GOT3 (cell line): ENCODE data around the gene OR5AU1.
"Not testable (repeated sequence)": the region's sequence is repeated elsewhere in the genome, so short reads cannot be mapped to it uniquely, and the experiment has no call there.

Experiments used
- DNase-seq: peaks from one replicate; lab custom pipeline; 2025; ENCODE audit warnings: mixed read lengths; lab: John Stamatoyannopoulos, UW

The OR5AU1 gene

GRCh38 chr14:21171128-21171527 is 15.3 kb upstream of the OR5AU1 start:
- DNase-seq = no peak

- no peak for DNase-seq
Observed at GRCh38 chr14:21169573-21169972, 13.7 kb upstream of the OR5AU1 start.

DNA sequence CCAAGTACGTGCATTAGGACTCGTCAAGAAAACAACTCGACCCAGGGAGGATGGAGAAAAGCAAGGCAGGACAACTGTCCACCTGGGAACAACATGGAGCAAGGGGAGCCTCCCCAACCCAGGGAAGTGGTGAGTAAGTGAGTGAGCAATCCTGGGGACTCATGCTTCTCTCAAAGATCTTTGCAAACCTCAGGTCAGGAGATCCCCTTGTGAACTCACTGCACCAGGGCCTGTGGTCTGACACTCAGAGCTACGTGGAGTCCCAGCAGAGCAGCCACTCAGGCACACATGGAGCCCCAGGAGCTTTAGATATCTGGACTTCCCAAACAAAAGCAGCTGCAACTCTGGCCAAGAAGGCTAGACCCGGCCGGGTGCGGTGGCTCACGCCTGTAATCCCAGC is 12.2 kb upstream of the OR5AU1 start:
- no peak for DNase-seq

DNA sequence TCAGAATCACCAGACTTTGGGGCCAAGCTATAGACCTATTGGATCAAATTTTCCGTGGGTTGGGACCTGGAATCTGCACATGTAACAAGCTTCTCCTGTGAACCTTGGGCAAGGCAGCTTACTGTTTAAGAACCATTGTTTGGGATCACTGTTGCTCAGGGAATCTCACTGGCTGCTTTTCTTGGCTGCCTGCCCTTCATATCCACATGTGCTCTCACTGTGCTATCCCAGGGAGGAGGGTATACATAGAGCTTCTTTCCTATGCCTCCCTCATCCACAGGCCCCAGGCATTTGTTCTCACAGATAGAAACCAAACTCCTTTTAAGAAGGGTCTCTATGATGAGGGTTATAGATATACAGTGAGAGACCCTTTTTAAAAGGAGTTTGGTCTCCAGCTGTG is 9.8 kb upstream of the OR5AU1 start:
- DNase-seq = not testable (repeated sequence)

GRCh38 chr14:21165002-21165605 is 9.2 kb upstream of the OR5AU1 start:
- not testable (repeated sequence) for DNase-seq

- DNase-seq = no peak
Observed at GRCh38 chr14:21163871-21164291, 8.0 kb upstream of the OR5AU1 start.

DNA sequence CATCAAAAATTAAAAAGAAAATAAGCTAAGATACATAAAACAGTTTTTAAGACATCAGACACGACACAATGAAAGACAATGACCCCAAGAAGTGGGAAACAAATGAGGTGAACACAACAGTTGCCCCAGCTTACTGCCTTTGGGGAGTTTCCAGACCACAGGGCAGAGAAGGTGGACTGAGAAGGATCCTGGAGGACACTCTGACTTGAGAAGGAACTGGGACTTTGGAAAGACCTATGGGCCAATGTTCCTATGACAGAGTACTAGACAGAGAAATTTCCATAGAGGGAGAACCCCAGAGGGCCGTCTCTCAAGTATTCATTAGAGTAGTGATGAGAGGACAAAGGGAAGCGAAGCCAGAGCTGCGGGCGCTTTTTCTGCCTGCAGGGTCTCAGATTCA is 6.2 kb upstream of the OR5AU1 start:
- no peak for DNase-seq

DNA sequence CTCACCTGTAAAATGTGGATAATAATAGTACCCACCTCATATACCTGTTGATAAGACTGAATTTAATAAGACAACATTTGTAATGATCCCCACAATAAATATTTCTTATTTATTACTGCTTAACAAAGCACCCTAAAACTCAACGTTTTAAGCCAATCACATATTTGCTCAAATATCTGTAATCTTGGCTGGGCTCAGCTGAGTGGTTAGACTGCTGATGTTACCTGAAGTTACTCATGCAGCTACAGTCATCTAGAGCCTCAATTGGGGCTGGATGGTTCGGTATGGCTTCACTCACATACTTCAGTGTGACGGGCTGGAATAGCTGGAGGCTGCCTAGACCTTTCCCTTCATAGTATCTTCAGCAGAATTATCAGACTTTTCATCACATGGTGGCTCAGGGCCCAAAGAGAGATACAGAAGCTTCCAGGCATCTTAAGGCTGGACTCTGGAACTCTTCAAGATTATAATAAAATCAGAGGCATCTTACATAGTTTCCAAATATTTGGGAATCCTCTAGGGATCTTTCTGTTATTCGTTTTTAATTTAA is 4.3 kb upstream of the OR5AU1 start:
- DNase-seq = no peak

- DNase-seq = not testable (repeated sequence)
Observed at GRCh38 chr14:21158175-21158574, 2.3 kb upstream of the OR5AU1 start.

GRCh38 chr14:21149641-21150367 is 6.1 kb downstream of the OR5AU1 start:
- no peak for DNase-seq

DNA sequence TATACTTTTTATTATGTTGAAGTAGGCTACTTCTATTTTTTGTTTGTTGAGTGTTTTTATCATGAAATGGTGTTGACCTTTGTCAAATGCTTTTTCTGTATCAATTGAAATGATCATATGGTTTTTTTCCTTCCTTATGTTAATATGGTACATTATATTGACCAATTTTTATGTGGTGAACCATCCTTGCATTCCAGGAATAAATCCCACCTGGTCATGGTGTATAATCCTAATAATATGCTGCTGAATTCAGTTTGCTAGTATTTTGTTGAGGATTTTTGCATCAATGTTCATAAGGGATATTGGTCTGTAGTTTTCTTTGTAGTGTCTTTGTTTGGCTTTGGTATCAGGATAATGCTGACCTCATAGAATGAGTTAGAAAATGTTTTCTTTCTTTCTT is 10.4 kb downstream of the OR5AU1 start:
- DNase-seq = no peak

GRCh38 chr14:21142357-21142756 is 13.5 kb downstream of the OR5AU1 start:
- DNase-seq = no peak

DNA sequence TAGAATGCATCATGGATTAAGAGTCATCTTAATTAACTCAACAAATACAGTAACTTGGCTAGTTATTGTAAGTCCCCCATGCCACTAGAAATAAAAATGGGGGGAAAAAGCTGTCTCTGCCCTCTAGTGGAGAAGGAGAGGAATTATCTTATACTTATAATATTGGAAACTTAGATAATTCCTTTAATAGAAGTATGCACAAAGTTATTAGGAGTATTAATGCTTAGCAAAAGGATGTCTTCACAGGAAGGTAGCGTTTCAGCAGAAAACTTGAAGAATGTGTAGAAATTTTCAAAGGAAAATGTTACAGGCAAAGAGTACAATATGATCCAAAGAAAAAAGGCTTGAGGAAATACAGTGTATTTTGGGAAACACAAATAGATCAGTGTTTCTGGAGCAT is 19.8 kb downstream of the OR5AU1 start:
- DNase-seq = no peak

- DNase-seq = no peak
Observed at GRCh38 chr14:21133901-21134300, 22.0 kb downstream of the OR5AU1 start.

DNA sequence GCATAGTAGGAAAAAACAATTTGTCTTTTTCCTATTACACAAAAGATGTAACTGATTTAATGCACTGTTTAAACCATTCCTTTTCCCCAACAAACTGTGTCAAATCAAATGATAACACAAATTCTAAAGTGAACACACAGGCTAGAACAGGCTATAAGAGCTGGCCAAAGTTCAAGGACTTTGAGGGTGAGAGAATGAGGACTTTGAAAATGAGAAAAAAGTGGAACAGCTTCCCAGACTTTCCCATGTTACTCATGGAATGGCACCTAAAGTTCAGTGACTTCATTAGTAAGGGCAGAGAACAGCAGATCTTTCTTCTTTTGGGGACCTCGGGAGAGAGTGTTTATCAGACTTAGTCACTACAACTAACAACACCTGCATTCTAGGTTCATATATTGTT is 32.4 kb downstream of the OR5AU1 start:
- no peak for DNase-seq

DNA sequence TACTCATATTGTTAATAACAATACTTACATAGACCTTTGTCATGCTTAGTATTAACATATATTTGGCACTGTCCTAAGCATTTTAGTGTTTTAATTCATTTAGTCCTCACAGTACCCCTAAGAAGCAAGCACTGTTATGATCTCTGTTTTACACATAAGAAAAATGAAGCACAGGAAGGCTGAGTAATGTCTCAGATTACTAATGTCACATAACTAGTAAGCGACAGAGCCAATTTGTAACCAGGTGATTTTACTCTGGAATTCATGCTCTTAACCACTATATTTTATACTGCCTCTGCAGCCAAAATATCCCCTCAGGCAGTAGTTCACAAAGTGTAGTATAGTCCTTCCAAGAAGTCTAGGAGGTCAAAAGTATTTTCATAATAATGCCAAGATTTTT is 34.7 kb downstream of the OR5AU1 start:
- no peak for DNase-seq

DNA sequence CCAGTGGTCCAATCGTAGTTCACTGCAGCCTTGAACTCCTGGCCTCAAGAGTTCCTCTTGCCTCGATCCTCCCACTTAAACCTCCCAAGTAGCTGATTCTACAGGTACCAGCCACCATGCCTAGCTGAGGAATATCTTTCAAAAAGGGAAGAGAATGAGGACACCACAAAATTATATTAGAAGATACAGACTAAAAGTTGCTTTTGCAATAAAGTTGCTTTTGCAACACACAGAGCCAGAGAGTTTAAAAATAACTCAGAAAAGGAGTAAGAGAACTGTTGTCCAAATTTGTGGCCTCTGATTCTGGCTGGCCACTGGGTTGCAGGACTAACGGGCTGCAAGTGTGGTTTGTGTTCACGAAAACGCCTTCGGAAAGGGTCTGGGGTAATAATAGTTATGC is 35.2 kb downstream of the OR5AU1 start:
- no peak for DNase-seq

DNA sequence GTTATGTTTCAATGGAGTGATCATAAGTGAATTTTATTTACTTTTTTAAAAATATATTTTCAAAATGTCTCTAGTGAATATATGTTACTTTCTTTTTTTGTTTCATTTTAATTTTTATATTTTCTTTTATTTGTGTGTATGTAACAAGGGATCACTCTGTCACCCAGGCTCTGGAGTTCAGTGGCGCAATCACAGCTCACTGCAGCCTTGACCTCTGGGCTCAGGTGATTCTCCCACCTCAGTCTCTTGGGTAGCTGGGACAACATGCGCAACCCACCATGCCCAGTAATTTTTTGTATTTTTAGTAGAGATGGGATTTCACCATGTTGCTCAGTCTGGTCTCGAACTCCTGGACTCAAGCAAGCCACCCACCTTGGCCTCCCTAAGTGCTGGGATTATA is 36.9 kb downstream of the OR5AU1 start:
- no peak for DNase-seq

- no peak for DNase-seq
Observed at GRCh38 chr14:21113369-21113768, 42.5 kb downstream of the OR5AU1 start.

DNA sequence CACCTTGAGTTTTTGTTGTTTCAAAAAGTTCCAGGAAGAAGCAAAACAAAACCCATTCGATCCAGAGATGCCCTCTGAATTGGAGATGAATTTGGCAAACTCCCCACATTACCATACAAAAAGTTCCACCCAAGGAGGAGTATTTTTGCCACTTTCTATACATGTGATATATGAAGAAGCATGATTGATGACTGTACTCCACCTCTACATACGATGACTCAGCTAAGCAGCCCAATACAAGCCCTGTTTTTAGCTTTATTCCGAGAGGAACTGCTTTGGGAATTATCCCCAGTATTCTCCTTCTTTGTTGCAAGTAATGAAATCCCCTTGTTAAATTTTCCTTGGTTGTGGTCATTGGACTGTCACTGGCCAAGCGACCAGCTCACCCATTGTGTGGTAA is 43.6 kb downstream of the OR5AU1 start:
- DNase-seq = no peak

GRCh38 chr14:21109377-21110138 is 46.3 kb downstream of the OR5AU1 start:
- DNase-seq = no peak

GRCh38 chr14:21108791-21109190 is 47.1 kb downstream of the OR5AU1 start:
- DNase-seq = no peak

- no peak for DNase-seq
Observed at GRCh38 chr14:21107283-21107800, 48.5 kb downstream of the OR5AU1 start.
